Right hindlimb (tissue), 1 donor: ENCODE data around the gene ARHGEF4.
"Not testable (repeated sequence)": the region's sequence is repeated elsewhere in the genome, so short reads cannot be mapped to it uniquely, and the experiment has no call there.

Experiments
- DNase-seq: peaks from one replicate; pipeline ENCODE4 v3.0.0-alpha.2; 2018

The ARHGEF4 gene

GRCh38 chr2:131058214-131058843 is 221.6 kb downstream of the ARHGEF4 start:
- no peak for DNase-seq

- no peak for DNase-seq
Observed at GRCh38 chr2:131058920-131059319, 222.2 kb downstream of the ARHGEF4 start.

- no peak for DNase-seq
Observed at GRCh38 chr2:131063501-131064283, 227.0 kb downstream of the ARHGEF4 start.

GRCh38 chr2:131064589-131065512 is 228.1 kb downstream of the ARHGEF4 start:
- DNase-seq = no peak

GRCh38 chr2:131067465-131068125 is 230.9 kb downstream of the ARHGEF4 start:
- no peak for DNase-seq

- DNase-seq = not testable (repeated sequence)
Observed at GRCh38 chr2:131068172-131068571, 231.5 kb downstream of the ARHGEF4 start.

- DNase-seq = not testable (repeated sequence)
Observed at GRCh38 chr2:131075578-131075977, 238.9 kb downstream of the ARHGEF4 start.

GRCh38 chr2:131076707-131077106 is 240.0 kb downstream of the ARHGEF4 start:
- DNase-seq = no peak

- DNase-seq = no peak
Observed at GRCh38 chr2:131077182-131077846, 240.6 kb downstream of the ARHGEF4 start.

- DNase-seq = no peak
Observed at GRCh38 chr2:131077966-131078365, 241.3 kb downstream of the ARHGEF4 start.

GRCh38 chr2:131079931-131080330 is 243.2 kb downstream of the ARHGEF4 start:
- DNase-seq = not testable (repeated sequence)

- no peak for DNase-seq
Observed at GRCh38 chr2:131081190-131081589, 244.5 kb downstream of the ARHGEF4 start.

GRCh38 chr2:131085646-131086045 is 248.9 kb downstream of the ARHGEF4 start:
- no peak for DNase-seq

- no peak for DNase-seq
Observed at GRCh38 chr2:131092458-131093005, 255.8 kb downstream of the ARHGEF4 start.

- peak; percentile 92 for DNase-seq
Observed at GRCh38 chr2:131093006-131093695, 256.4 kb downstream of the ARHGEF4 start, which contains the start of gene FAM168B. Gene FAM168B, minus strand, starts transcription at chr2:131093460. Its CDS starts 10,814 bp downstream, at chr2:131082646.

GRCh38 chr2:131093696-131094462 is 257.2 kb downstream of the ARHGEF4 start:
- DNase-seq = peak; percentile 22

GRCh38 chr2:131094463-131095281 is 258.0 kb downstream of the ARHGEF4 start:
- no peak for DNase-seq
